ENCODE measurements around the gene VPS51. TPM values are rescaled to one million over a fixed set of nuclear protein-coding genes. Genes with fewer than 3 reads are reported as not detected.

Gene VPS51
- total RNA-seq, 2 donors from 2014 or later, result 206 to 360 TPM

DNA sequence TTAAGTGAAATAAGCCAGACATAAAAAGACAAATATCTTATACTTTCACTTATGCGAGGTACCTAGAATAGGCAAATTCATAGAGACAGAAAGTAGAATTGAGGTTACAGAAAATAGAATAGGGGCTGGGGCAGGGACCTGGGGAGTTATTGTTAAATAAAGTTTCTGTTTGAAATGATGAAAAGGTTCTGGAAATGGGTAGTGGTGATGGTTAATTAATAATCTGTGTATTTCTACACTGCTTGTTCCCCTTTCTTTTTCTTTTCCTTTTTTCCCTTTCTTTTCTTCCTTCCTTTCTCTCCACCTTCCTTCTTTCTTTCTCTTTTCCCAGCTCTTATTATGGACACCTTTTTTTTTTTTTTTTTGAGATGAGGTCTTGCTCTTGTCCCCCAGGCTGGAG is 40.5 kb upstream of the VPS51 start:
- Histone ChIP-seq H3K27me3 (no peaks in the 10 kb centered on the region), H3K4me1 (no peaks in the 10 kb centered on the region), H3K36me3 (replicated peaks in 1 of 2; ENCODE audit: insufficient read depth in 1 of 2, low read depth in 2 of 2) (no peaks in the 10 kb centered on the region), H3K4me3 (no peak overlapping the region), H3K27ac (no peak overlapping the region), H3K9me3 (no peaks in the 10 kb centered on the region)
- intact Hi-C loops (cut with DNase I), result no loop called here
- TF ChIP-seq POLR2A (IDR thresholded peaks at IDR 0.05), result no peak
- TF ChIP-seq, protein P1, sequence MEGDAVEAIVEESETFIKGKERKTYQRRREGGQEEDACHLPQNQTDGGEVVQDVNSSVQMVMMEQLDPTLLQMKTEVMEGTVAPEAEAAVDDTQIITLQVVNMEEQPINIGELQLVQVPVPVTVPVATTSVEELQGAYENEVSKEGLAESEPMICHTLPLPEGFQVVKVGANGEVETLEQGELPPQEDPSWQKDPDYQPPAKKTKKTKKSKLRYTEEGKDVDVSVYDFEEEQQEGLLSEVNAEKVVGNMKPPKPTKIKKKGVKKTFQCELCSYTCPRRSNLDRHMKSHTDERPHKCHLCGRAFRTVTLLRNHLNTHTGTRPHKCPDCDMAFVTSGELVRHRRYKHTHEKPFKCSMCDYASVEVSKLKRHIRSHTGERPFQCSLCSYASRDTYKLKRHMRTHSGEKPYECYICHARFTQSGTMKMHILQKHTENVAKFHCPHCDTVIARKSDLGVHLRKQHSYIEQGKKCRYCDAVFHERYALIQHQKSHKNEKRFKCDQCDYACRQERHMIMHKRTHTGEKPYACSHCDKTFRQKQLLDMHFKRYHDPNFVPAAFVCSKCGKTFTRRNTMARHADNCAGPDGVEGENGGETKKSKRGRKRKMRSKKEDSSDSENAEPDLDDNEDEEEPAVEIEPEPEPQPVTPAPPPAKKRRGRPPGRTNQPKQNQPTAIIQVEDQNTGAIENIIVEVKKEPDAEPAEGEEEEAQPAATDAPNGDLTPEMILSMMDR (IDR thresholded peaks at IDR 0.05), result no peak
- 87 to 88% methylated on average over 1 of the region's 1 CpG for WGBS, 2 donors
- DNase-seq (no peak), ATAC-seq (no peak)

DNA sequence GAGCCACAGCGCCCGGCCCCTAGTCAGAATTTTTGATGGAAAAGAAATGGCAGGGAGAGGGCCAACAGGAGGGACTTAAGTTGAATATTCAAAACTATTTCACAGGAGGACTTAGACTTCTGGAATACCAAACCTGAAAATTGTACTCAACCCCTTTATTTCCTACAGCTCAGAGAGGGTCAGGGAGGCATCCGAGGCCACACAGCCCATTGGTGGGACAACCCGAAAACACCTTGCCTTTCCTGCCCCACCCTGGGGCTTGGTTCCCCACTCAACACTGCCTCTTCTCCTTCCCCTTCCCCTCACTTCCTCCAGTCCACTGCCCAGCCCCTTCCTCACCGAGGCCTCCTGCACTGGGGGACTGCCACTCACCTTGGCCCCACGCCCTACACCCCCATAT is 39.0 kb upstream of the VPS51 start:
- no peak for ATAC-seq

DNA sequence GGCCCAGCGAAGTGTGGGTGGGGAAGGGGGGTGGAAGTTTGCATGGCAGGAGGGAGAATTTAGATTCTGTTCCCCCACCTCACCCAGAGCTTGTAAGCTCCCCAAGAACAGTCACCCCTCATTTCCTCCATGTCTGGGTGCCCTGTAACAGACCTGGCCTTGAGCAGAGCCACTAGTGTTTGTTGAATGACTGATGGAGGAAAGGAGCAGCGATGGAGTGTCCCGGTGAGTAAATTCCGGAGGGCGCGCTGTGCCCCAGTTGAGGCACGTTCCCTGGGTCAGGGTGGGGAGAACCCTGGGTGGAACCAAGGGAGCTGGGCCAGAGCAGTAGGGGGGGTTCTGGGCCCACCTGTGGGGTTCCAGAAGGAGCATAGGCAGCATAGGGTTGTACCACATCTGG is 38.5 kb upstream of the VPS51 start:
- H3K27me3 ChIP-seq, result no peaks in the 10 kb centered on the region
- DNase-seq (no peak), ATAC-seq (no peak)
- H3K4me1 ChIP-seq, result no peaks in the 10 kb centered on the region
- H3K27ac ChIP-seq, result no peak overlapping the region
- no peak for TF ChIP-seq POLR2A (IDR thresholded peaks at IDR 0.05)
- TF ChIP-seq, protein P1 (IDR thresholded peaks at IDR 0.05), result no peak
- intact Hi-C loops (cut with DNase I), result no loop called here
- H3K9me3 ChIP-seq, result no peaks in the 10 kb centered on the region
- no peak overlapping the region for H3K4me3 ChIP-seq
- WGBS, 2 donors, result 81 to 85% methylated on average over 7 of the region's 7 CpGs
- H3K36me3 ChIP-seq (replicated peaks in 1 of 2; ENCODE audit: insufficient read depth in 1 of 2, low read depth in 2 of 2), result no peaks in the 10 kb centered on the region

More for the DNA sequence above, 39.0 kb upstream of the VPS51 start:
- Histone ChIP-seq H3K27ac (no peak overlapping the region), H3K4me1 (no peaks in the 10 kb centered on the region), H3K9me3 (no peaks in the 10 kb centered on the region), H3K27me3 (no peaks in the 10 kb centered on the region), H3K36me3 (replicated peaks in 1 of 2; ENCODE audit: insufficient read depth in 1 of 2, low read depth in 2 of 2) (no peaks in the 10 kb centered on the region), H3K4me3 (no peak overlapping the region)
- intact Hi-C loops (cut with DNase I), result no loop called here
- TF ChIP-seq, protein P1 (IDR thresholded peaks at IDR 0.05), result no peak
- TF ChIP-seq POLR2A (IDR thresholded peaks at IDR 0.05), result no peak
- no peak for DNase-seq
- 88 to 91% methylated on average over 6 of the region's 6 CpGs for WGBS, 2 donors

DNA sequence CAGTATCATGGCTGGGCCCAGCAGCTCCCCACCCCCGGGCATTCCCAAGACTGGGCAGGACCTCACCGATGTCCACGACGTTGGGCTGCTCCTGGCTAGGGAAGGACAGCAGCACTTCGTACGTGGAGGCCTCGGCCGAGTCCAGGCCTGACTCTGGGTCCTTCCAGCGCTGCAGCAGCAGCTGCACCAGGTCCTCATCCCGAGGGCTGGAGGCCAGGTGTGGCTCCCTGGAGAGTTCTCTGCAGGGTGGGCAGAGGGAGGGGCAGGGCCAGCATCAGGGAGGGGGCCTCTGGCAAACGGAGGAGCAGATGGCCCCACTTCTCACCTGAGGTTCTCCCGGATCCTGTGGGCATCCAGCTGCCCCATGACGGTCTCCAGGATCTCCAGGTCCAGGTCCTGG is 38.0 kb upstream of the VPS51 start:
- H3K4me1 ChIP-seq, result no peaks in the 10 kb centered on the region
- no peaks in the 10 kb centered on the region for H3K9me3 ChIP-seq
- no peaks in the 10 kb centered on the region for H3K36me3 ChIP-seq (replicated peaks in 1 of 2; ENCODE audit: insufficient read depth in 1 of 2, low read depth in 2 of 2)
- no peak overlapping the region for H3K4me3 ChIP-seq
- H3K27me3 ChIP-seq, result no peaks in the 10 kb centered on the region
- ATAC-seq (no peak), DNase-seq (no peak)
- no peak for TF ChIP-seq POLR2A (IDR thresholded peaks at IDR 0.05)
- TF ChIP-seq, protein P1 (IDR thresholded peaks at IDR 0.05), result no peak
- intact Hi-C loops (cut with DNase I), result no loop called here
- 82% methylated on average over 10 of the region's 13 CpGs; no CpG with 5 or more reads in 1 of the 2 donors for WGBS, 2 donors
- H3K27ac ChIP-seq, result no peak overlapping the region

DNA sequence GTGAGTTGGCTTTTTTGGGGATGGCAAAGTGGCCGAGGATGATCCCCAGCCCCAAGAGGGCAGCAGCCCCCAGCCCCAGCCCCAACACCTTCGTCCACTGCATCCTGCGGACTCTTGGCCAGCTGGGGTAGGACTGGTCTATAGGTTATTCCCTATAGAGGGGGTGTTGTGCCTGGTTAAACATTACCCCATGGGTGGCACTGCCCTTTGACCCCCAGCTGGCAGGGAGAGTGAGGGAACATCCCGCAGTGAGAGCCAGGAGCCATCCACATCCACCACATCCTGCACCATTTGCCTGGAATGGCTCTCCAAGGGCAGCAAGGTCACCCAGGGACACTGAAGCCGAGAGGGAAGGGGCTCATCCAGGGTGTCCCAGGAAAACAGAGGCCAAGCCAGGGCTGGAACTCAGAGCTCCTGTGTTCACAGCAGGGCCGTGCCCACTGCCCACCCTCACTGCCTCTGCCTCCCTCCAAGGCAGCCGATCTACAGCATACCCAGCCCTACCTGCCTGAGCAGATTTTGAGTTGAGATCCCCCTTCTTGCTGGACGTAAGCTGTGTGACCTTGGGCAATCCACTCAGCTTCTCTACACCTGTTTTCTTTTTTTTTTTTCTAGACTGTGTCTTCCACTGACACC is 37.5 kb upstream of the VPS51 start, which contains the start of gene NAALADL1:
TSS of gene NAALADL1 (minus strand) at position 135 of the 636 bp plus-strand sequence. CDS start at position 103, 32 bp downstream.
- ATAC-seq, result no peak

More for the DNA sequence above, 37.5 kb upstream of the VPS51 start, which contains the start of gene NAALADL1:
- WGBS, 2 donors, result 54 to 68% methylated on average over 4 to 7 of the region's 8 CpGs
- no peak within 1 kb of the TSS for H3K27ac ChIP-seq
- no peaks in the 10 kb centered on the region for H3K27me3 ChIP-seq
- no peaks in the 10 kb centered on the region for H3K9me3 ChIP-seq
- no peak for TF ChIP-seq POLR2A (IDR thresholded peaks at IDR 0.05)
- TF ChIP-seq, protein P1 (IDR thresholded peaks at IDR 0.05), result no peak
- no peak within 1 kb of the TSS for H3K4me3 ChIP-seq
- no peaks in the 10 kb centered on the region for H3K36me3 ChIP-seq (replicated peaks in 1 of 2; ENCODE audit: insufficient read depth in 1 of 2, low read depth in 2 of 2)
- no peak for DNase-seq
- intact Hi-C loops (cut with DNase I), result no loop called here
- no peaks in the 10 kb centered on the region for H3K4me1 ChIP-seq
